Non-pigmented ciliary epithelial cell (primary cell): ENCODE data around the gene AP5B1.
"Not testable (repeated sequence)": the region's sequence is repeated elsewhere in the genome, so short reads cannot be mapped to it uniquely, and the experiment has no call there.

Source experiments
- DNase-seq: peaks from one replicate; pipeline ENCODE4 v3.0.0-alpha.2; 2010; ENCODE audit warnings: low read depth

AP5B1 gene

GRCh38 chr11:65767406-65767805 lies 13.4 kb downstream of the AP5B1 start:
- no peak for DNase-seq

GRCh38 chr11:65766535-65766934 lies 14.2 kb downstream of the AP5B1 start:
- DNase-seq, result no peak

DNA sequence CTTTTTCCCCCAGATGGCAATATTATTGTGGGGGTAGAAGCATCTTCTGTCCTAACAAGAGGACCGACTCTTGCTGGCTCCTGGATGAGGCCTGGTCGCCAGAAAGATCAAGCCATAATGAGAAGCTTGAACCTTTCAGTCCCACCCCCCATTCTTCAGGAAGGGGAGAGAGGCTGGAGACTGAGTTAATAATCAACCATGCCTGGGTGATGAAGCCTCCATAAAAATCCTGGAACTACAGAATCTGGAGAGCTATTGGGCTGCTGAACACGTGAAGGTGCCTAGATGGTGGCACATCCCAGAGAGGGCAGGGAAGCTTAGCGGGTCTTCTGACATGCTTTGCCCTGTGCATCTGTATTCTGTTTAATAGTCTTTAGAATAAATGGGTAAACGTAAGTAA lies 16.3 kb downstream of the AP5B1 start:
- DNase-seq, result no peak

- not testable (repeated sequence) for DNase-seq
Measured at GRCh38 chr11:65762816-65763215, 18.0 kb downstream of the AP5B1 start.

DNA sequence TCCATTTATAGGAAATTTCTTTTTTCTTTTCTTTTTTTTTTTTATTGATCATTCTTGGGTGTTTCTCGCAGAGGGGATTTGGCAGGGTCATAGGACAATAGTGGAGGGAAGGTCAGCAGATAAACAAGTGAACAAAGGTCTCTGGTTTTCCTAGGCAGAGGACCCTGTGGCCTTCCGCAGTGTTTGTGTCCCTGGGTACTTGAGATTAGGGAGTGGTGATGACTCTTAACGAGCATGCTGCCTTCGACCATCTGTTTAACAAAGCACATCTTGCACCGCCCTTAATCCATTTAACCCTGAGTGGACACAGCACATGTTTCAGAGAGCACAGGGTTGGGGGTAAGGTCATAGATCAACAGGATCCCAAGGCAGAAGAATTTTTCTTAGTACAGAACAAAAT lies 18.6 kb downstream of the AP5B1 start:
- DNase-seq, result not testable (repeated sequence)

- no peak for DNase-seq
Measured at GRCh38 chr11:65745049-65745448, 35.7 kb downstream of the AP5B1 start.

DNA sequence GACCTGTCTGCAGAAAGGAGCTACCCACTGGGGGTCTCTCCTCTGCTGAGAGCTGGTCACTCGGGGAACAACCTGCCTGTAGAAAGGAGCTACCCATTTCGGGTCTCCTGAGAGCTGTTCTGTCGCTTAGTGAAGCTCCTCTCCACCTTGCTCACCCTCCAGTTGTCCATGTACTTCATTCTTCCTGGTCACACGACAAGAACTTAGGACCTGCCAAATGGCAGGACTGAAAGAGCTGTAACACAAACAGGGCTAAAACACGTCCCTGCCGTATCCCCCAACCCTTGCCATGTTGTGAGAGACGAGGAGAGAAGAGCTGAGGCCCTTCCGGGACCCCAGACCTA lies 36.1 kb downstream of the AP5B1 start:
- no peak for DNase-seq

DNA sequence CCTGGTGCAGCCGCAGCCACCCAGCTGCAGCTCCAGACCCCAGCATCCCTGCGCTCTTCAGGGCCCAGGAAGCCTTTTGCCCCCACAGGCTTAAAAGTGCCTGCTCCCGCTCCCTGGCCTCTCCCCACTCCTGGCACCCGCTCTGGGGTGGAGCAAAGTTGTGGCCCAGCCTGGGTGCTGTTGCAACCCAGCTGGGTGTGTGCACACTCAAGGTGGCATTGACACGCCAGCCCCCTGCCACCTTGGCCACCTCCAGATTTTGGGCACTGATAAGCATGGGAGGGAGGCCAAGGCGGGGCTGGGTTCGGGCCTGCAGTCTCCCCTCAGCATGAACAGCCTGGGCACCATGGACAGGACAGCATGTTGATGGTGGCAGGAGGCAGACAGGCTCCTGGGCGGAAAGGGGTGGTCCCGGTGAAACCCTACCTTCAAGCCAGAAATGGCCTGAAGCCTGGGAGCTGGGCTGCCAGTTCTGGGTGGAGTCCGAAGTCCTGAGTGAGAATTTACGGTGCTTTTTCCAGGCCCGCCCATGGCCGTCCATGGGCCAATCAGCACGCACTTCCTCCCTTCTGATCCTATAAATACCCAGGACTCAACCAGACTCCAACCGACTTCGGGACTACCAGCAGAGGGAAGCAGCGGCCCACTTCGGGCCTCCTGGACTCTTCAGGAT lies 36.6 kb downstream of the AP5B1 start:
- no peak for DNase-seq

- no peak for DNase-seq
Measured at GRCh38 chr11:65743681-65744025, 37.1 kb downstream of the AP5B1 start.

DNA sequence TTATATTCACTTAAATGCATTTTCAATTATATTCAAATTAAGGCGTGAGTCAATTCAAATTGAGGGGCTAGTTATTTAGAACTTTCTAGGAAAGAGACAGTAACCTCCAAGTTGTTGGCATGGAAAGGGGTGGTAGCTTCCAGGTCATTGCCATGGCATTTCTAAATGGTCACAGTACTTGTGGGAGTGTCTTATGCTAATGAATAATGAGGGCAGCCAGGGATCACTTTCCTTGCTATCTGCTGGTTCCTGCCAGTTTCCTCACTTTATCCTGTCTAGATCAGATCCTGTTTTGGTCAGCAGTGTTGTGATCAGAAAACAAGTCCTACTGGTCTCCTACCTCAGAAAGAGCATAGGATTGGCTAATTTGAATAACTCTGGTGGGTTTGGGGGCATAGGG lies 38.4 kb downstream of the AP5B1 start:
- DNase-seq, result no peak

DNA sequence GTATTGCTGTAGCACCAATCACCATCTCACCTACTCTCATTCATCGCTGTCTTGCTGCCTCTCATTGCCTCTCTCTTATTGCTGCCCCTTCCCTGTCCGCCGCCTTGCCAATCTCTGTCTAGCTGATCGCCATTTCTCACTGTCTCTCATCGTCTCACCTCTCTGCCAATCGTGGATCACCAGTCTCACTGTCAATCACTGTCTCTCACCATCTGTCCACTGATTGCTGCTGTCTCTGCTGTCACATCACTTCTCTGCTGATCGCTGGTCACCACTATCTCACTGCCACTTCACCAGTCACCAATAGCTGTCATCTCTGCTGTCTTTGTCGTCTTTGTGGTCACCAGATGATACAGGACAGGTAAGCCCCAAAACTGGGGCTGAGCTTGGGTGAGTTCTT lies 39.6 kb downstream of the AP5B1 start:
- DNase-seq, result no peak

- DNase-seq, result no peak
Measured at GRCh38 chr11:65739022-65739421, 41.8 kb downstream of the AP5B1 start.

DNA sequence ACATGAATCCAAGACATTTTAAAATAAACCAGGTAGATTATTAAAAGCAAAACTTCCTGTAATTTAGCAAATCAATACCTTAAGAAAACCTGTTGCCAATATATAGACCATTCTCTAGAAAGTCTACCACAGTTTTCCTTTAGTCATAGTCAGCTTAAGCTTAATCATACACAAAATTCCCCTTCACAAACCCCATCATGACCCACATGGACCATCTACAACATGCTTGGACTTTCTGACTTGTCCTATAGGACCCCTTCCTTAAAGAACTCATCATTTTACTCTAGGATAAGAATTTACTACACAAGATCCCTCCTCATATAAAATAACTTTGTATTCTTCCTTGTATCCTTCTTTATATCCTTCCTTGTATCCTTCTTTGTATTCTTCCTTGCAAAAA lies 44.0 kb downstream of the AP5B1 start:
- no peak for DNase-seq

GRCh38 chr11:65735111-65735510 lies 45.7 kb downstream of the AP5B1 start:
- not testable (repeated sequence) for DNase-seq

GRCh38 chr11:65730461-65730860 lies 50.3 kb downstream of the AP5B1 start:
- no peak for DNase-seq

DNA sequence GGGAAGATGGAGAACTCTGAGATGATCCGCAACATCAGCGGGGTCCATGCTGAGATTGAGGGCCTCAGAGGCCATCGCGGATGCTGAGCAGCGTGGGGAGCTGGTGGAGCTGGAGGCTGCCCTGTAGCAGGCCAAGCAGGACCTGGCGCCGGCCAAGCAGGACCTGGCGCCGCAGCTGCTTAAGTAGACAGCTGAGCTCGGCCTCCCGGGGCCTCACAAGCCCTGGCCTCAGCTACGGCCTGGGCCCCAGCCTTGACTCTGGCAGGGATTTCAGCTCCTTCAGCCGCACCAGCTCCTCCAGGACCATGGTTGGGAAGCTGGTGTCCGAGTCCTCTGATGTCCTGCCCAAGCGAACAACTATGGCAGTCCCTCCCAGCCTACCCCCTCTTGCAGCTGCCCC lies 52.9 kb downstream of the AP5B1 start:
- no peak for DNase-seq

DNA sequence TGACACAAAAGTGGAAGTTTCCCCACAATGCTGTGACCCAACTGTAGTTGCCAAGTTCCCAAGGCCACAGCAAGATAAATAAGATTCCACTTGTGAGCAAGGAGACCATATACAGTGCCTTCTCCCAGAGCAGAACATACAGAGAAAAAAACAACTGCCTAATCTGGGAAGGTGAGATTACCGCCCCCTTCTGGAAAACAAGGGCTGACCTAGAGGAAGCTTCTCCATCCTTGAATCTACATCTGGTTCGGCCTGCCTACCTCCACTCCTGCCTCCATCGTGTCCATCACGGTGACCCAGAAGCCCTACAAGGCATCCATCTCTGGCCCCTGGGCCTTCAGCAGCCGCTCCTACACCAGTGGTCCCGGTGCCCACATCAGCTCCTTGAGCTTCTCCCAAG lies 54.1 kb downstream of the AP5B1 start:
- DNase-seq, result no peak
